Bronchial epithelial cell (primary cell): Measurements from ENCODE around the gene SYT13. TPM values are rescaled to one million over a fixed set of nuclear protein-coding genes. Genes with fewer than 3 reads are reported as not detected.

Source experiments
- DNase-seq: peaks from one replicate; pipeline ENCODE4 v3.0.0-alpha.2; 2010; ENCODE audit warnings: low read depth
- FAIRE-seq: peaks from 2 replicates; lab custom pipeline; 2011; peaks lifted over from hg19 to GRCh38; lab: Jason Lieb, UNC
- H3K27me3 ChIP-seq: 2 replicates; pipeline ENCODE4 v1.5.1; 2011; ENCODE audit warnings: low read length; ENCODE audit not compliant: control insufficient read depth, insufficient read depth
- H3K36me3 ChIP-seq: 2 replicates; pipeline ENCODE4 v1.5.1; 2011; ENCODE audit warnings: low read length; ENCODE audit not compliant: control insufficient read depth, insufficient read depth
- H3K4me3 ChIP-seq: 2 replicates; pipeline ENCODE4 v1.5.1; 2011; ENCODE audit warnings: mild to moderate bottlenecking, low read depth, low read length, control low read depth
- CTCF ChIP-seq: IDR thresholded peaks from 2 replicates; pipeline ENCODE4 v1.5.1; 2011; ENCODE audit warnings: mild to moderate bottlenecking, moderate library complexity, low read length, control low read depth, inconsistent platforms; ENCODE audit not compliant: insufficient read depth, severe bottlenecking
- total RNA-seq: library from RNA; depleted of rRNA; stranded (reverse); fragments of >200 nt; gene quantifications from 2 replicates; pipeline ENCODE4 v1.2.1, GENCODE V29; 2014

SYT13 gene
- total RNA-seq, 1 donor from 2014 or later, result not detected

- Histone ChIP-seq H3K36me3 (no peaks in the 10 kb centered on the region), H3K4me3 (no peak overlapping the region), H3K27me3 (no peaks in the 10 kb centered on the region)
- FAIRE-seq (no peak), DNase-seq (no peak)
- TF ChIP-seq CTCF, result no peak
Measured at GRCh38 chr11:45266676-45267020, 19.5 kb downstream of the SYT13 start.

- Histone ChIP-seq H3K4me3 (no peak overlapping the region), H3K27me3 (no peaks in the 10 kb centered on the region), H3K36me3 (no peaks in the 10 kb centered on the region)
- DNase-seq (peak; percentile 73), FAIRE-seq (no peak)
- TF ChIP-seq CTCF, result no peak
Measured at GRCh38 chr11:45265969-45266675, 20.0 kb downstream of the SYT13 start.

- H3K27me3 ChIP-seq, result no peaks in the 10 kb centered on the region
- DNase-seq (peak; percentile 95), FAIRE-seq (peak; percentile 83)
- H3K36me3 ChIP-seq, result no peaks in the 10 kb centered on the region
- no peak for TF ChIP-seq CTCF
- H3K4me3 ChIP-seq, result no peak overlapping the region
Measured at GRCh38 chr11:45264839-45265515, 21.2 kb downstream of the SYT13 start.

GRCh38 chr11:45263773-45264172 is 22.4 kb downstream of the SYT13 start:
- H3K36me3 ChIP-seq, result no peaks in the 10 kb centered on the region
- H3K4me3 ChIP-seq, result no peak overlapping the region
- DNase-seq, result no peak
- no peak for TF ChIP-seq CTCF
- H3K27me3 ChIP-seq, result no peaks in the 10 kb centered on the region
- FAIRE-seq, result no peak

- DNase-seq (no peak), FAIRE-seq (no peak)
- Histone ChIP-seq H3K4me3 (no peak overlapping the region), H3K36me3 (no peaks in the 10 kb centered on the region), H3K27me3 (no peaks in the 10 kb centered on the region)
- no peak for TF ChIP-seq CTCF
Measured at GRCh38 chr11:45262900-45263299, 23.2 kb downstream of the SYT13 start.
